ENCODE data around the gene CALU.

- no peak for TF ChIP-seq CTCF (conservative IDR thresholded peaks at IDR 0.05)
- no peak for TF ChIP-seq ZFX (IDR thresholded peaks at IDR 0.05)
Measured at GRCh38 chr7:128738570-128739047, 550 bp upstream of the CALU start.
